Measurements from ENCODE around the gene MYH9. TPM values are rescaled to one million over a fixed set of nuclear protein-coding genes. Genes with fewer than 3 reads are reported as not detected.
"Not testable (repeated sequence)": the region's sequence is repeated elsewhere in the genome, so short reads cannot be mapped to it uniquely, and the experiment has no call there.

The MYH9 gene
- total and polyA plus RNA-seq, 11 donors, result 109 to 482 (median 238) TPM

DNA sequence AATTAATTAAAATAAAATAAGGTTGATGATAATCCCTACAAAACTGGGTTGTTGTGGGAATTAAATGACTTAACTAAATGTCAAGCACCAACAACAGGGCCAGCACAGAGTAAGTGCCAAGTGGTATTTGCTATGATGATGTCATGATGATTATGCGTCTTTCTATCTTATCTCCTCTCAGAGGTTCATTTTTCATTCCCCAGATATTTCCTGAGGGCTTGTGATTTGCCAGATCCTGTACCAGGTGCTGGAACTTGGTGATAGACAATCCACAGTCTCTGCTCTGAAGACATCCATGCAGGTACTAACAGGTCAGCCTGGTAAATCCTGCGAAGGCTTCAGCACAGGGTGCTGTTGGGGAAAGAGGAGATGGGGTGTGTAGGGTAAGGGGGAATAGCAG lies 8.1 kb upstream of the MYH9 start:
- Histone ChIP-seq H3K4me3 (no peak overlapping the region), H3K9me3 (no peaks in the 10 kb centered on the region), H3K4me1 (peaks cover 0 to 40% (median 6%) of the 10 kb centered on the region in 12 donors), H3K27ac (peak overlapping the region in 5 of 12 donors; percentile 3 to 59 (median 51)), H3K27me3 (no peaks in the 10 kb centered on the region), H3K36me3 (no peaks in the 10 kb centered on the region)
- WGBS, 4 donors, result 39 to 63% (median 47%) methylated on average over 2 of the region's 2 CpGs
- ATAC-seq (peak in 3 of 4 donors; percentile 57 to 69 (median 64)), DNase-seq (no peak)
- TF ChIP-seq, protein P1, sequence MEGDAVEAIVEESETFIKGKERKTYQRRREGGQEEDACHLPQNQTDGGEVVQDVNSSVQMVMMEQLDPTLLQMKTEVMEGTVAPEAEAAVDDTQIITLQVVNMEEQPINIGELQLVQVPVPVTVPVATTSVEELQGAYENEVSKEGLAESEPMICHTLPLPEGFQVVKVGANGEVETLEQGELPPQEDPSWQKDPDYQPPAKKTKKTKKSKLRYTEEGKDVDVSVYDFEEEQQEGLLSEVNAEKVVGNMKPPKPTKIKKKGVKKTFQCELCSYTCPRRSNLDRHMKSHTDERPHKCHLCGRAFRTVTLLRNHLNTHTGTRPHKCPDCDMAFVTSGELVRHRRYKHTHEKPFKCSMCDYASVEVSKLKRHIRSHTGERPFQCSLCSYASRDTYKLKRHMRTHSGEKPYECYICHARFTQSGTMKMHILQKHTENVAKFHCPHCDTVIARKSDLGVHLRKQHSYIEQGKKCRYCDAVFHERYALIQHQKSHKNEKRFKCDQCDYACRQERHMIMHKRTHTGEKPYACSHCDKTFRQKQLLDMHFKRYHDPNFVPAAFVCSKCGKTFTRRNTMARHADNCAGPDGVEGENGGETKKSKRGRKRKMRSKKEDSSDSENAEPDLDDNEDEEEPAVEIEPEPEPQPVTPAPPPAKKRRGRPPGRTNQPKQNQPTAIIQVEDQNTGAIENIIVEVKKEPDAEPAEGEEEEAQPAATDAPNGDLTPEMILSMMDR (IDR thresholded peaks at IDR 0.05), result no peak
- TF ChIP-seq POLR2A (IDR thresholded peaks at IDR 0.05), result no peak
- intact Hi-C loops (cut with DNase I), result loop anchor here in 2 of 10 donors (5.0 to 10.0 kb wide), 2 partner anchors 41 to 49 kb away; no protein-coding TSS in a partner anchor

DNA sequence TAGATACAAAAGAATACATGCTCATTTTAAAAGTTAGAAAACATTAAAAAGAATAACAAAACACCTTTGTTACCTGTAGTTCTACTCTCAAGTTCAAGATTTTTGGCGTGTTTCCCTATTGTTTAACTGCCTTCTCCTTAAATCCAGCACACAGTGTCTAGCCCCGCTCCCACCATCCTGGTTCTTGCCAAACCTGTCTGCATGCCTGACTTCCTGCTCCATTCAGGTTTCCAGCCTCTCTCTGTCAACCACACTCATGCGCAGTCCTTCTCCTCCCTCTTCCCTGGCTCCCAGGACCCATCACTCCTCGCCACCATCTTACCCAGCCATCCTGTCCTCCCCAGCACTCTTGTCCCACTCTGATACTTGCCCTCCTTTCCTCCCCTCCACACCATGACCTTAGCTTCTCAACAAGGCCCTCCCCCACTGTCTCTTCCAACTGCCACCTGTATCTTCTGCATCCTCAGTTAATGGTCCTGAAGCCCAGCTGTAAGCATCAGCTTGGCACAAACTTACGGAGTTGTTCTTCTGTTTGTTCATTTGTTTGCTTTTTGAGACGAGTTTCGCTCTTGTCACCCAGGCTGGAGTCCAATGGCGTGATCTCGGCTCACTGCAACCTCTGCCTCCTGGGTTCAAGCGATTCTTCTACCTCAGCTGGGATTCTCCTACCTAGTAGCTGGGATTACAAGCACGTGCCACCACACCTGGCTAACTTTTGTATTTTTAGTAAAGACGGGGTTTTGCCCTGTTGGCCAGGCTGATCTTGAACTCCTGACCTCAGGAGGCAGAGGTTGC lies 7.5 kb upstream of the MYH9 start:
- Histone ChIP-seq H3K4me1 (peaks cover 0 to 41% (median 6%) of the 10 kb centered on the region in 12 donors), H3K4me3 (no peak overlapping the region), H3K9me3 (no peaks in the 10 kb centered on the region), H3K27ac (peak overlapping the region in 6 of 12 donors; percentile 3 to 59 (median 40)), H3K27me3 (no peaks in the 10 kb centered on the region), H3K36me3 (no peaks in the 10 kb centered on the region)
- TF ChIP-seq, protein P1 (IDR thresholded peaks at IDR 0.05), result no peak
- no peak for TF ChIP-seq POLR2A (IDR thresholded peaks at IDR 0.05)
- ATAC-seq (no peak), DNase-seq (no peak)
- 77 to 91% (median 79%) methylated on average over 12 of the region's 12 CpGs for WGBS, 4 donors
- intact Hi-C loops (cut with DNase I), result loop anchor here in 2 of 10 donors (5.0 to 10.0 kb wide), 2 partner anchors 42 to 50 kb away; no protein-coding TSS in a partner anchor

DNA sequence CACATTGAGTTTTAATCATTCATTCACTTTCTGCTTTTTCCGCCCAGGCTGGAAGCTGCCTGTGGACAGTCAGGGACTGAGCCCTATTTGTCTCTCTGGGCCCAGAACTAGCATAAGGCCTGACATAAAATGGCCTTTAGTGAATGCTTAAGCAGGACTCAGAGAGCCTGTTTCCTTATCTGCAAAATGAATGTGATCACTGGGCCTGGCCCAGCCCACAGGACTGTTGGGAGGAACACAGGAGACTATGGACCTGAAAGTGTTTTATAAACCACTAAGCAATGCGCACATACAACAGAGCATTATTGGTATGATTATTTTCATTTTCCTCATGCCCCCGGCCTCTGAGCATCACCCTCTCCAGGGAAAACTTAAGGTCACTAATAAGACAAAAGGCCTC lies 3.9 kb upstream of the MYH9 start:
- peak overlapping the region in 8 of 12 donors; percentile 1 to 62 (median 50) for H3K27ac ChIP-seq
- ATAC-seq (no peak), DNase-seq (peak in 1 of 5 donors; percentile 11)
- H3K4me3 ChIP-seq, result no peak overlapping the region
- intact Hi-C loops (cut with DNase I), result loop anchor here in 1 of 10 donors (10.0 kb wide), 1 partner anchor 53 kb away; no protein-coding TSS in a partner anchor
- 87 to 95% (median 92%) methylated on average over 3 of the region's 3 CpGs for WGBS, 4 donors
- no peaks in the 10 kb centered on the region for H3K9me3 ChIP-seq
- peaks cover 0 to 2% (median 0%) of the 10 kb centered on the region in 9 donors for H3K36me3 ChIP-seq
- no peak for TF ChIP-seq POLR2A (IDR thresholded peaks at IDR 0.05)
- TF ChIP-seq, protein P1 (IDR thresholded peaks at IDR 0.05), result no peak
- H3K27me3 ChIP-seq, result no peaks in the 10 kb centered on the region
- peaks cover 0 to 36% (median 7%) of the 10 kb centered on the region in 12 donors for H3K4me1 ChIP-seq

DNA sequence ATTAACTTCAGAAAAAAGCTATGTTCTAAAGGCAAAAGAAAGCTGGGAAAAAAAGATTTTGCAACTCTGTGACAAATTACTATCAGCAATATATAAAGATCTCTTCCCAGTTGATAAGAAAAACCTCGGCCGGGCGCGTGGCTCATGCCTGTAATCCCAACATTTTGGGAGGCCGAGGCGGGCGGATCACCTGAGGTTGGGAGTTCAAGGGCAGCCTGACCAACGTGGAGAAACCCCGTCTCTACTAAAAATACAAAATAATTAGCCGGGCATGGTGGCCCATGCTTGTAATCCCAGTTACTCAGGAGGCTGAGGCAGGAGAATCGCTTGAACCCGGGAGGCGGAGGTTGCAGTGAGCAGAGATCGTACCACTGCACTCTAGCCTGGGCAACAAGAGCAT lies 1.4 kb upstream of the MYH9 start:
- DNase-seq, result peak in 1 of 5 donors; percentile 34
- H3K9me3 ChIP-seq, H3K27me3 ChIP-seq, ATAC-seq: not testable (repeated sequence)
- Histone ChIP-seq H3K27ac (peak overlapping the region in 9 of 12 donors; percentile 45 to 99 (median 84)), H3K36me3 (peaks cover 0 to 19% (median 1%) of the 10 kb centered on the region in 9 donors), H3K4me1 (peaks cover 1 to 52% (median 18%) of the 10 kb centered on the region in 12 donors), H3K4me3 (peak overlapping the region in 9 of 12 donors; percentile 10 to 99 (median 73))
- intact Hi-C loops (cut with DNase I), result loop anchor here (5.0 to 10.0 kb wide), 7 partner anchors 57 to 78 kb away; no protein-coding TSS in a partner anchor
- 82 to 86% (median 84%) methylated on average over 14 of the region's 14 CpGs for WGBS, 4 donors

All from heart left ventricle (tissue), 16 donors.